ENCODE measurements around the gene KIAA1755.

Gene KIAA1755

GRCh38 chr20:38305541-38305940, 45.0 kb upstream of the KIAA1755 start:
- Histone ChIP-seq H3K27me3 (peaks cover 0 to 29% of the 10 kb centered on the region in 2 donors), H3K36me3 (no peaks in the 10 kb centered on the region), H3K4me3 (no peak overlapping the region), H3K9me3 (no peaks in the 10 kb centered on the region), H3K4me1 (no peaks in the 10 kb centered on the region), H3K27ac (no peak overlapping the region)
- no peak for DNase-seq
- TF ChIP-seq CTCF (IDR thresholded peaks at IDR 0.05) = no peak
- intact Hi-C loops (cut with DNase I; ENCODE audit: low total_unique reads) = no loop called here

GRCh38 chr20:38304845-38305447, 44.4 kb upstream of the KIAA1755 start:
- H3K4me1 ChIP-seq = no peaks in the 10 kb centered on the region
- no peak overlapping the region for H3K27ac ChIP-seq
- intact Hi-C loops (cut with DNase I; ENCODE audit: low total_unique reads) = no loop called here

DNA sequence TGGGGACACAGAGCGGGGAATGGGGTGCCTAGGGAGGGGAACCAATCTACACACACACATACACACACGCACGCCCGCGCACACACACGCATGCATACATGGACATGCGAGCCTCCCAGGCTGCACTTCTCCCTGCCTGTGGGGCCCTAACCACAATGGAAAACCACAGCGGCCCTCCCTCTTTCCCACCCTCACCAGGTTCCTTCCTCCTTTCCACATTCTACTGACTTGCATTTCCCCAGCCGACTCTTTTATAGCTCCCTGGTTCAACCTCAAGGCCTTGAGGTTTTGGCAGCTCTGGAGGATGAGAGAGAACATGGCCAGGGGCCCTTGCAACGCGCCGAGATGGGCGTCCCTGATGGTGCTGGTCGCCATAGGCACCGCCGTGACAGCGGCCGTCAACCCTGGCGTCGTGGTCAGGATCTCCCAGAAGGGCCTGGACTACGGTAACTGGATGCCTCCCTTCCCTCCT, 43.4 kb upstream of the KIAA1755 start, which contains the start of gene BPI:
Gene BPI (plus strand): TSS at position 249 of the 472 bp plus-strand sequence. CDS start 68 bp downstream, at position 317.
- Histone ChIP-seq H3K36me3 (no peaks in the 10 kb centered on the region), H3K27ac (no peak within 1 kb of the TSS), H3K27me3 (peaks cover 0 to 27% of the 10 kb centered on the region in 2 donors), H3K9me3 (no peaks in the 10 kb centered on the region), H3K4me3 (no peak within 1 kb of the TSS), H3K4me1 (peaks cover 0 to 10% (median 8%) of the 10 kb centered on the region in 4 donors)
- peak in 1 of 2 donors; percentile 38 for DNase-seq
- TF ChIP-seq CTCF (IDR thresholded peaks at IDR 0.05) = no peak
- intact Hi-C loops (cut with DNase I; ENCODE audit: low total_unique reads) = no loop called here

More at GRCh38 chr20:38304845-38305447, 44.4 kb upstream of the KIAA1755 start:
- TF ChIP-seq CTCF (IDR thresholded peaks at IDR 0.05) = peak; percentile 31 to 33
- Histone ChIP-seq H3K36me3 (no peaks in the 10 kb centered on the region), H3K27me3 (peaks cover 0 to 27% of the 10 kb centered on the region in 2 donors), H3K9me3 (no peaks in the 10 kb centered on the region), H3K4me3 (no peak overlapping the region)
- DNase-seq = no peak

GRCh38 chr20:38302786-38303185, 42.3 kb upstream of the KIAA1755 start:
- no peaks in the 10 kb centered on the region for H3K9me3 ChIP-seq
- peaks cover 0 to 27% of the 10 kb centered on the region in 2 donors for H3K27me3 ChIP-seq
- no peak for DNase-seq
- intact Hi-C loops (cut with DNase I; ENCODE audit: low total_unique reads) = no loop called here
- H3K4me3 ChIP-seq = no peak overlapping the region
- H3K27ac ChIP-seq = no peak overlapping the region
- H3K4me1 ChIP-seq = peaks cover 0 to 17% (median 13%) of the 10 kb centered on the region in 4 donors
- no peaks in the 10 kb centered on the region for H3K36me3 ChIP-seq
- no peak for TF ChIP-seq CTCF (IDR thresholded peaks at IDR 0.05)

DNA sequence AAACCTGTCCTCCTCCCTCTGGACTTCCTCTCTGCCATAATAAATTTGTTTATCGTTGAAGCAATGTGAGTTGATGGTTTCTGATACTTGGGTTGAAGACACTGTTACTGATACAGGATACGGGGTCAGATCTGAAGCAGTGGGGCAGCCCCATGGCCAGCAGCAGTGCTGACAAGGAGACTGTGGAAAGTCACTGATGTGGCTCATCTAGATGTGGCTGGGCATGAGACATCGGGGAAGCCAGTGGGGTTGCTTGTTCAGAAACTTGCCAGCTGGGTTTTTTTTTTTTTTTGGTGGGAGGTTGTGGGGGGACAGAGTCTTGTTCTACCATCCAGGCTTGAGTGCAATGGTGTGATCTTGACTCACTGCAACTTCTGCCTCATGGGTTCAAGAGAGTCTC, 40.8 kb upstream of the KIAA1755 start:
- Histone ChIP-seq H3K4me1 (peaks cover 0 to 17% (median 13%) of the 10 kb centered on the region in 4 donors), H3K4me3 (no peak overlapping the region), H3K9me3 (no peaks in the 10 kb centered on the region), H3K27me3 (peaks cover 0 to 26% of the 10 kb centered on the region in 2 donors), H3K36me3 (no peaks in the 10 kb centered on the region), H3K27ac (no peak overlapping the region)
- no peak for DNase-seq
- intact Hi-C loops (cut with DNase I; ENCODE audit: low total_unique reads) = no loop called here
- TF ChIP-seq CTCF (IDR thresholded peaks at IDR 0.05) = no peak

Measured in tibial artery (tissue), 4 donors.